ENCODE measurements around the gene EFNA3.

EFNA3 gene

GRCh38 chr1:155073377-155074242 lies 5.0 kb upstream of the EFNA3 start:
- WGBS = 94% methylated on average over 2 of the region's 3 CpGs
- Histone ChIP-seq H4K91ac (ENCODE audit: low read length) (no peak overlapping the region), H2BK15ac (ENCODE audit: low read depth, poor library complexity, severe bottlenecking) (no peak overlapping the region), H3K23ac (ENCODE audit: low read length in 2 of 2) (no peak overlapping the region), H2BK12ac (ENCODE audit: low read length in 2 of 2) (no peak overlapping the region), H3K9ac (ENCODE audit: low read length) (no peak overlapping the region), H2BK120ac (ENCODE audit: low read depth, low read length) (no peak overlapping the region), H3K4me1 (ENCODE audit: control insufficient read depth, insufficient read depth, low read depth, low read length) (peaks cover 20% of the 10 kb centered on the region), H2BK5ac (ENCODE audit: low read depth, low read length, poor library complexity, severe bottlenecking) (no peak overlapping the region), H3K9me3 (ENCODE audit: control insufficient read depth, low read length) (no peaks in the 10 kb centered on the region), H3K14ac (ENCODE audit: low read length in 2 of 2) (no peak overlapping the region), H3K79me1 (replicated peaks; ENCODE audit: low read length, poor library complexity, severe bottlenecking) (peaks cover 2% of the 10 kb centered on the region), H3K27ac (ENCODE audit: low read length, poor library complexity, severe bottlenecking) (no peak overlapping the region), H3K4me2 (ENCODE audit: low read length, poor library complexity, severe bottlenecking) (no peak overlapping the region), H3K18ac (ENCODE audit: low read depth in 1 of 2, low read length in 2 of 2) (no peak overlapping the region), H3K4ac (ENCODE audit: low read depth in 1 of 2, low read length in 2 of 2) (no peak overlapping the region), H2AFZ (ENCODE audit: low read depth, low read length) (no peak overlapping the region), H3K36me3 (ENCODE audit: control insufficient read depth in 1 of 2, insufficient read depth in 2 of 2, low read depth in 1 of 2, low read length in 2 of 2) (peaks cover 2 to 15% of the 10 kb centered on the region in 2 experiments), H4K8ac (ENCODE audit: low read length) (no peak overlapping the region), H3K4me3 (ENCODE audit: insufficient read depth in 1 of 2, low read depth in 1 of 2, low read length in 2 of 2) (no peak overlapping the region), H2AK5ac (ENCODE audit: low read length, severe bottlenecking) (no peak overlapping the region), H3K27me3 (ENCODE audit: control insufficient read depth in 1 of 2, insufficient read depth in 1 of 2, low read length in 2 of 2) (peaks cover 20 to 58% of the 10 kb centered on the region in 2 experiments)
- no peak for DNase-seq

GRCh38 chr1:155075535-155075934 lies 3.1 kb upstream of the EFNA3 start:
- H4K91ac ChIP-seq (ENCODE audit: low read length) = no peak overlapping the region
- no peak overlapping the region for H2AK5ac ChIP-seq (ENCODE audit: low read length, severe bottlenecking)
- H2BK5ac ChIP-seq (ENCODE audit: low read depth, low read length, poor library complexity, severe bottlenecking) = no peak overlapping the region
- no peaks in the 10 kb centered on the region for H3K79me1 ChIP-seq (replicated peaks; ENCODE audit: low read length, poor library complexity, severe bottlenecking)
- H4K8ac ChIP-seq (ENCODE audit: low read length) = no peak overlapping the region
- no peaks in the 10 kb centered on the region for H3K9me3 ChIP-seq (ENCODE audit: control insufficient read depth, low read length)
- H2BK120ac ChIP-seq (ENCODE audit: low read depth, low read length) = no peak overlapping the region
- peaks cover 35 to 71% of the 10 kb centered on the region in 2 experiments for H3K27me3 ChIP-seq (ENCODE audit: control insufficient read depth in 1 of 2, insufficient read depth in 1 of 2, low read length in 2 of 2)
- no peak overlapping the region for H3K4ac ChIP-seq (ENCODE audit: low read depth in 1 of 2, low read length in 2 of 2)
- no peak overlapping the region for H3K4me2 ChIP-seq (ENCODE audit: low read length, poor library complexity, severe bottlenecking)
- no peak overlapping the region for H3K4me3 ChIP-seq (ENCODE audit: insufficient read depth in 1 of 2, low read depth in 1 of 2, low read length in 2 of 2)
- DNase-seq = no peak
- WGBS = 48% methylated on average over 2 of the region's 5 CpGs
- no peak overlapping the region for H3K27ac ChIP-seq (ENCODE audit: low read length, poor library complexity, severe bottlenecking)
- H3K36me3 ChIP-seq (ENCODE audit: control insufficient read depth in 1 of 2, insufficient read depth in 2 of 2, low read depth in 1 of 2, low read length in 2 of 2) = no peaks in the 10 kb centered on the region
- H3K14ac ChIP-seq (ENCODE audit: low read length in 2 of 2) = no peak overlapping the region
- no peak overlapping the region for H2BK12ac ChIP-seq (ENCODE audit: low read length in 2 of 2)
- H2BK15ac ChIP-seq (ENCODE audit: low read depth, poor library complexity, severe bottlenecking) = no peak overlapping the region
- H2AFZ ChIP-seq (ENCODE audit: low read depth, low read length) = no peak overlapping the region
- H3K9ac ChIP-seq (ENCODE audit: low read length) = no peak overlapping the region
- H3K18ac ChIP-seq (ENCODE audit: low read depth in 1 of 2, low read length in 2 of 2) = no peak overlapping the region
- no peak overlapping the region for H3K23ac ChIP-seq (ENCODE audit: low read length in 2 of 2)
- H3K4me1 ChIP-seq (ENCODE audit: control insufficient read depth, insufficient read depth, low read depth, low read length) = peaks cover 33% of the 10 kb centered on the region

GRCh38 chr1:155076371-155076770 lies 2.3 kb upstream of the EFNA3 start:
- Histone ChIP-seq H3K9me3 (ENCODE audit: control insufficient read depth, low read length) (no peaks in the 10 kb centered on the region), H2AFZ (ENCODE audit: low read depth, low read length) (no peak overlapping the region), H2AK5ac (ENCODE audit: low read length, severe bottlenecking) (no peak overlapping the region), H4K91ac (ENCODE audit: low read length) (no peak overlapping the region), H3K79me1 (replicated peaks; ENCODE audit: low read length, poor library complexity, severe bottlenecking) (no peaks in the 10 kb centered on the region), H3K23ac (ENCODE audit: low read length in 2 of 2) (no peak overlapping the region), H3K36me3 (ENCODE audit: control insufficient read depth in 1 of 2, insufficient read depth in 2 of 2, low read depth in 1 of 2, low read length in 2 of 2) (no peaks in the 10 kb centered on the region), H3K9ac (ENCODE audit: low read length) (no peak overlapping the region), H2BK5ac (ENCODE audit: low read depth, low read length, poor library complexity, severe bottlenecking) (no peak overlapping the region), H4K8ac (ENCODE audit: low read length) (no peak overlapping the region), H3K14ac (ENCODE audit: low read length in 2 of 2) (no peak overlapping the region), H2BK120ac (ENCODE audit: low read depth, low read length) (no peak overlapping the region), H3K4me2 (ENCODE audit: low read length, poor library complexity, severe bottlenecking) (no peak overlapping the region), H3K18ac (ENCODE audit: low read depth in 1 of 2, low read length in 2 of 2) (no peak overlapping the region), H3K4me1 (ENCODE audit: control insufficient read depth, insufficient read depth, low read depth, low read length) (peaks cover 32% of the 10 kb centered on the region), H3K27ac (ENCODE audit: low read length, poor library complexity, severe bottlenecking) (no peak overlapping the region), H2BK12ac (ENCODE audit: low read length in 2 of 2) (no peak overlapping the region), H3K4ac (ENCODE audit: low read depth in 1 of 2, low read length in 2 of 2) (no peak overlapping the region), H3K27me3 (ENCODE audit: control insufficient read depth in 1 of 2, insufficient read depth in 1 of 2, low read length in 2 of 2) (peaks cover 43 to 74% of the 10 kb centered on the region in 2 experiments), H3K4me3 (ENCODE audit: insufficient read depth in 1 of 2, low read depth in 1 of 2, low read length in 2 of 2) (no peak overlapping the region), H2BK15ac (ENCODE audit: low read depth, poor library complexity, severe bottlenecking) (no peak overlapping the region)
- no peak for DNase-seq
- 78% methylated on average over 1 of the region's 1 CpG for WGBS

GRCh38 chr1:155077346-155077745 lies 1.3 kb upstream of the EFNA3 start:
- Histone ChIP-seq H2BK15ac (ENCODE audit: low read depth, poor library complexity, severe bottlenecking) (no peak overlapping the region), H3K18ac (ENCODE audit: low read depth in 1 of 2, low read length in 2 of 2) (no peak overlapping the region)

More at GRCh38 chr1:155077346-155077745, 1.3 kb upstream of the EFNA3 start:
- Histone ChIP-seq H3K79me1 (replicated peaks; ENCODE audit: low read length, poor library complexity, severe bottlenecking) (no peaks in the 10 kb centered on the region), H2AK5ac (ENCODE audit: low read length, severe bottlenecking) (no peak overlapping the region), H3K27ac (ENCODE audit: low read length, poor library complexity, severe bottlenecking) (no peak overlapping the region), H4K91ac (ENCODE audit: low read length) (no peak overlapping the region), H3K9me3 (ENCODE audit: control insufficient read depth, low read length) (no peaks in the 10 kb centered on the region), H2BK120ac (ENCODE audit: low read depth, low read length) (no peak overlapping the region), H3K36me3 (ENCODE audit: control insufficient read depth in 1 of 2, insufficient read depth in 2 of 2, low read depth in 1 of 2, low read length in 2 of 2) (no peaks in the 10 kb centered on the region), H4K8ac (ENCODE audit: low read length) (no peak overlapping the region), H2AFZ (ENCODE audit: low read depth, low read length) (no peak overlapping the region), H3K4ac (ENCODE audit: low read depth in 1 of 2, low read length in 2 of 2) (no peak overlapping the region), H2BK5ac (ENCODE audit: low read depth, low read length, poor library complexity, severe bottlenecking) (no peak overlapping the region), H3K27me3 (ENCODE audit: control insufficient read depth in 1 of 2, insufficient read depth in 1 of 2, low read length in 2 of 2) (peaks cover 53 to 73% of the 10 kb centered on the region in 2 experiments), H3K4me1 (ENCODE audit: control insufficient read depth, insufficient read depth, low read depth, low read length) (peaks cover 38% of the 10 kb centered on the region), H3K14ac (ENCODE audit: low read length in 2 of 2) (no peak overlapping the region), H3K23ac (ENCODE audit: low read length in 2 of 2) (peak overlapping the region in 1 of 2 experiments; percentile 18), H2BK12ac (ENCODE audit: low read length in 2 of 2) (no peak overlapping the region), H3K9ac (ENCODE audit: low read length) (no peak overlapping the region), H3K4me3 (ENCODE audit: insufficient read depth in 1 of 2, low read depth in 1 of 2, low read length in 2 of 2) (no peak overlapping the region), H3K4me2 (ENCODE audit: low read length, poor library complexity, severe bottlenecking) (no peak overlapping the region)
- no peak for DNase-seq
- 94% methylated on average over 3 of the region's 3 CpGs for WGBS
